ENCODE measurements around the gene SSTR5.

The SSTR5 gene

DNA sequence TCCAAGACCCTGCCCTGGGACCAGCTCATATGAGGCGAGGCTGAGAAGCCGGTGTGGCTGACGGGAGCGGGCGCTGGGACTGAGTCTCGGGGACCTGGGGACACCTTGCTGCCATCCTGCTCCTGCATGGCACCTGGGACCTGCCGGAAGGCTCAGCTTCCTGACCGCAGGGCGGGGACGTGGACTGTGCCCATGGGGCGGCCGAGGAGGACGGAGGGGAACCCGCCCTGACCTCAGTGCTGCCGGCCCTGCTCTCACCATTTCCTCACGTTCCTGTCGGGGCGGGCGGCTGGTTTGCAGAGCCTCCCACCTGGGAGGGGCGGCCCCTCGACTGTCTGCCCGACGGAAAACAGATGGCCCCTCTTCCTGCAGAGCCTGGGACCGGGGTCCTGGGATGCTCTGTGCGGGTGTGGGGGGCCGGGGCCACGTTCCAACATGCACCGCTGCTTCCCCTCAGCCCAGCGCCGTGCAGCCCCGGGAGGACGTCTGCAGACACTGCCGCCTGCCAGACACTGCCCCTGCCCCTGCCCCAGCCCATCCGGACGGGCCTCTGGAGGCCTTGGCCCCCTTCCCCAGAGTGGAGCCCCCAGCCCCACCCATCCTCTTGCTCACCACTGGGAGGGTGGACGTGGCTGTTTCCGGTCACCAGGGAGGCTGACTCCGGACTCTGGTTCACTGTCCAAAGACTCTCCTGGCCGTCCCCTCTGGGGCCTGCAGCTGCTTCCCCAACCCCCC lies 43.9 kb upstream of the SSTR5 start:
- TF ChIP-seq, protein P1, sequence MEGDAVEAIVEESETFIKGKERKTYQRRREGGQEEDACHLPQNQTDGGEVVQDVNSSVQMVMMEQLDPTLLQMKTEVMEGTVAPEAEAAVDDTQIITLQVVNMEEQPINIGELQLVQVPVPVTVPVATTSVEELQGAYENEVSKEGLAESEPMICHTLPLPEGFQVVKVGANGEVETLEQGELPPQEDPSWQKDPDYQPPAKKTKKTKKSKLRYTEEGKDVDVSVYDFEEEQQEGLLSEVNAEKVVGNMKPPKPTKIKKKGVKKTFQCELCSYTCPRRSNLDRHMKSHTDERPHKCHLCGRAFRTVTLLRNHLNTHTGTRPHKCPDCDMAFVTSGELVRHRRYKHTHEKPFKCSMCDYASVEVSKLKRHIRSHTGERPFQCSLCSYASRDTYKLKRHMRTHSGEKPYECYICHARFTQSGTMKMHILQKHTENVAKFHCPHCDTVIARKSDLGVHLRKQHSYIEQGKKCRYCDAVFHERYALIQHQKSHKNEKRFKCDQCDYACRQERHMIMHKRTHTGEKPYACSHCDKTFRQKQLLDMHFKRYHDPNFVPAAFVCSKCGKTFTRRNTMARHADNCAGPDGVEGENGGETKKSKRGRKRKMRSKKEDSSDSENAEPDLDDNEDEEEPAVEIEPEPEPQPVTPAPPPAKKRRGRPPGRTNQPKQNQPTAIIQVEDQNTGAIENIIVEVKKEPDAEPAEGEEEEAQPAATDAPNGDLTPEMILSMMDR (IDR thresholded peaks at IDR 0.05; ENCODE audit: extremely low read depth, missing control alignments) = no peak
- no peak for DNase-seq (ENCODE audit: low spot score)

GRCh38 chr16:1029259-1029545 lies 43.3 kb upstream of the SSTR5 start:
- no peak for DNase-seq (ENCODE audit: low spot score)
- TF ChIP-seq, protein P1 (IDR thresholded peaks at IDR 0.05; ENCODE audit: extremely low read depth, missing control alignments) = no peak

GRCh38 chr16:1030473-1030901 lies 42.1 kb upstream of the SSTR5 start:
- TF ChIP-seq, protein P1 (IDR thresholded peaks at IDR 0.05; ENCODE audit: extremely low read depth, missing control alignments) = no peak
- DNase-seq (ENCODE audit: low spot score) = no peak

- DNase-seq (ENCODE audit: low spot score) = no peak
- TF ChIP-seq, protein P1 (IDR thresholded peaks at IDR 0.05; ENCODE audit: extremely low read depth, missing control alignments) = no peak
These were observed 40.9 kb upstream of the SSTR5 start for GRCh38 chr16:1031666-1032065.

DNA sequence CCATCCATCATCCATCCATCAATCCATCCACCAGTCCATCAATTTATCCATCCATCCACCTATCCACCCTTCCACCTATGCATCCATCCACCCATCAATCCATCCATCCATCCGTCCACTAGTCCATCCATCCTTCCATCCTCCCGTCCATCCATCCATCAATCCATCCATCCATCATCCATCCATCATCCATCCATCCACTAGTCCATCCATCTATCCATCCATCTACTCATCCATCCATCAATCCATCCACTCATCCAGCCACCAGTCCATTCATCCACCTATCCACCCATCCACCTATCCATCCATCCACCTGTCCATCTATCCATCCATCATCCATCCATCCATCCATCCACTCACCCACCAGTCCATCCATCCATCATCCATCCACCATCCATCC lies 39.9 kb upstream of the SSTR5 start:
- no peak for DNase-seq (ENCODE audit: low spot score)
- TF ChIP-seq, protein P1 (IDR thresholded peaks at IDR 0.05; ENCODE audit: extremely low read depth, missing control alignments) = no peak

DNA sequence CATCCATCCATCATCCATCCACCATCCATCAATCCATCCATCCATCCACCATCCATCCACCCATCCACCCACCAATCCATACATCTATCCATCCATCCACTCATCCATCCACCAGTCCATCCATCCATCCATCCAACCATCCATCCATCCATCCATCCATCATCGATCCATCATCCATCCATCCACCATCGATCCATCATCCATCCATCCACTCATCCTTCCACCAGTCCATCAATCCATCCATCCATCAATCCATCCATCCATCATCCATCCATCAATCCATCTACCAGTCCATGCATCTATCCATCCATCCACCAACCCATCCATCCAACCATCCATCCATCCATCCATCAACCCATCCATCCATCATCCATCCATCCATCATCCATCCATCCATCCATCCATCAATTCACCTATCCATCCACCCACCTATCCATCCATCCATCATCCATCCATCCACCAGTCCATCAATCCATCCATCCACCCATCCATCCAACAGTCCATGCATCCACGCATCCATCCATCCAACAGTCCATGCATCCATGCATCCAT lies 39.3 kb upstream of the SSTR5 start:
- no peak for DNase-seq (ENCODE audit: low spot score)
- TF ChIP-seq, protein P1 (IDR thresholded peaks at IDR 0.05; ENCODE audit: extremely low read depth, missing control alignments) = no peak

DNA sequence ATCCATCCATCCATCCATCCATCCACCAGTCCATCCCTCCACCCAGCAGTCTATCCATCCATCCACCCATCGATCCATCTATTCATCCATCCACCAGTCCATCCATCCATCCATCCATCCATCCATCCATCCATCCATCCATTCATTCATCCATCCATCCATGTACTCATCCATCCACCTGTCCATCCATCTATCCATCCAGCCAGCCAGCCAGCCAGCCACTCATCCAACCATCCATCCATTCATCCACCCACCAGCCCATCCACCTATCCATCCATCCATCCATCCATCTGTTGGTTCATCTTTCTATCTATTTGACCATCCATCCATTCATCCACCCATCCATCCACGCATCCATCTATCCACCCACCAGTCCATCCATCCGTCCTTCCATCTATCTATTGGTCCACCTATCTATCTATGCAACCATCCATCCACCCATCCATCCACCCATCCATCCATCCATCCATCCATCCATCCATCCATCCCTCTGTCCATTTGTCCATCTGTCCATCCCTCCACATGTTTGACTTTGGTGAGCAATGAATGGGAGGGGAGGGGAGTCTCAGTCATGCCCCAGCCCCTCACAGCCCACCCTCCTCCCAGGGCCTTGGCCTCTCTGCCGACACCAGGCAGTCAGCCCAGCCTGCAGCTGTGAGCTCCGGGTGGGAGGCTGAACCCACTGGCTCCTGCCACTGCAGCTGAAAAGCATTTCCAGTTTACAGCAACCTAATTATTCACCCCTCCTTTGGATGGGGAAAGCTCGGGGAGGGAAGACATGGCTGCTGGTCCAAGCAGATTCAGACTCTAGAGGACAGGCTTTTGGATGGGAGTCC lies 38.1 kb upstream of the SSTR5 start:
- TF ChIP-seq, protein P1 (IDR thresholded peaks at IDR 0.05; ENCODE audit: extremely low read depth, missing control alignments) = no peak
- no peak for DNase-seq (ENCODE audit: low spot score)
